GM12874 (cell line): ENCODE measurements around the gene SHANK1.

ENCODE experiments used
- TF ChIP-seq, protein P1 (sequence below): IDR thresholded peaks from 2 replicates; pipeline ENCODE4 v1.5.1; 2011; ENCODE audit warnings: low read depth, mild to moderate bottlenecking, control low read depth, low read length, moderate library complexity; ENCODE audit not compliant: insufficient read depth

Gene SHANK1

DNA sequence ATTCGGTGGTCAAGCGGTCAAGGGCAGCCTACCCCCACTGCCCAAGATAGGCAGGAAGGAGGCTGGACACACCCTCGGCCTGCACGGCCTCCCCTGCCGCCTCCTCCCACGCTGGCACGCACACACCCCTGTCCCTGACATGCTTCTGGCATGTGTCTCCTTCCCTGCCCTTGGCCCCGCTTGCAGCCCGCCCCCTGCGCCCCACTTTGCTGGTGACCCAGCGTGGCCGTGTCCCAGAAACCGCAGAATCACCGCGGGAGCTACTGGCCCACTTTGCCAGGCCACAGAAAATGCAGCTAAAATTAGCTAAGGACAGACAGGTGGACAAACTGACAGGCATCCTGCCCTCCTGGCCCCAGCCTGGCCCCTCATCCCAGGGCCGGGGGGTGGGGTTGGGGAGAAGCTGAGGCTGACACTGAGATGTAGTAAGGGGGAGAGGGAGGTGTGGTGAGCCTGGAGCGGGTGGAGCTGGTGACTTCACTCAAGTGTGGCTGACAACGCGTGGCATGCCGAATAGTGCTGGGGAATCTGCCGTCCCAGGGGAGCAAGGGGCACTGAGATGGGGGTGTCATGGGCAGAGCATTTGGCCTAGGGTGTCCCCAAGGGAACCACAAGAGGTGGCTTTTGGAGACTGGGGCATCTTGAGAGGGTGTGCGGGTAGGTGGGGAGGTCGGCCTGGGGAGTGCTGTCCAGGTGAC, 2.4 kb downstream of the SHANK1 start:
- TF ChIP-seq, protein P1, sequence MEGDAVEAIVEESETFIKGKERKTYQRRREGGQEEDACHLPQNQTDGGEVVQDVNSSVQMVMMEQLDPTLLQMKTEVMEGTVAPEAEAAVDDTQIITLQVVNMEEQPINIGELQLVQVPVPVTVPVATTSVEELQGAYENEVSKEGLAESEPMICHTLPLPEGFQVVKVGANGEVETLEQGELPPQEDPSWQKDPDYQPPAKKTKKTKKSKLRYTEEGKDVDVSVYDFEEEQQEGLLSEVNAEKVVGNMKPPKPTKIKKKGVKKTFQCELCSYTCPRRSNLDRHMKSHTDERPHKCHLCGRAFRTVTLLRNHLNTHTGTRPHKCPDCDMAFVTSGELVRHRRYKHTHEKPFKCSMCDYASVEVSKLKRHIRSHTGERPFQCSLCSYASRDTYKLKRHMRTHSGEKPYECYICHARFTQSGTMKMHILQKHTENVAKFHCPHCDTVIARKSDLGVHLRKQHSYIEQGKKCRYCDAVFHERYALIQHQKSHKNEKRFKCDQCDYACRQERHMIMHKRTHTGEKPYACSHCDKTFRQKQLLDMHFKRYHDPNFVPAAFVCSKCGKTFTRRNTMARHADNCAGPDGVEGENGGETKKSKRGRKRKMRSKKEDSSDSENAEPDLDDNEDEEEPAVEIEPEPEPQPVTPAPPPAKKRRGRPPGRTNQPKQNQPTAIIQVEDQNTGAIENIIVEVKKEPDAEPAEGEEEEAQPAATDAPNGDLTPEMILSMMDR = no peak

DNA sequence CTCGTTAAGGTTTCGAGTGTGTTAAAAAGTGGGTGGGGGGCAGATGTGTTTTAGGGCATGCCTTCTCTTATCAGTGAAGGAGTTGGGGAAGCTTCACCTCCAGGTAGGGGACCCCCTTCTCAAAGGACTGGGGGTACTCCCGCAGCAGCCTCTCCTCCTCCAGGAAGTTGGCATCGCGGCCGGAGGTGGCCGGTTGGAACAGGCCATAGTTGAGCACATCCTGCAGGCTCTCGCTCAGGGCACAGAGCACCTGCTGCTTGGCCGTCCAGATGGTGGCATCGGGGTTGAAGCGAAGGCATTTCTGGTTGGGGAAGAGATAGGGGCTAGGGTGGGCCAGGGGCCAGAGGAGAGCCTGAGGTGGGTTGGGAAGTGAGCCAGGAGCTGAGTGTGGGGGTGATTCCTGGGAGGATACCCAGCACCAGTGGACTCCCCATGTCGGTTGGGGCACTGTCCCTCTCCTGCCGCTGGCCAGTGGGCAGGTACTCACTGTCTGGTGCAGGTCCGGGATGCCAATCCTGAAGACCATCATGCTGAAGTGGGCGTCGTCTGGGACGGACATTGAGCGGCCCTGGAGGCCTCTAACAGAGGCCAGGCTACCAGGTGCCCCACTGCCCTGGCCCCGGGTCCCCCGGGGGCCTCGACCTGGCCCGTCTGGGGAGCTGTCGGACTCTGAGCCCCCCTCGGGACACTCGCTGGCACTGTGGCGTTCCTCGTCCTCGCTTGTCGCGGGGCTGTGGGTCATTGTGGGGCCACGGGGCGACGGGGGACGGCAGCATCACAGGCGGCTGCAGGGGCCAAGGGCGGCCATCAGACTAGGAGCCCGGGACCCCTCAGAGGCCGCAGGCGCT, 3.2 kb downstream of the SHANK1 start:
- TF ChIP-seq, protein P1 = no peak

DNA sequence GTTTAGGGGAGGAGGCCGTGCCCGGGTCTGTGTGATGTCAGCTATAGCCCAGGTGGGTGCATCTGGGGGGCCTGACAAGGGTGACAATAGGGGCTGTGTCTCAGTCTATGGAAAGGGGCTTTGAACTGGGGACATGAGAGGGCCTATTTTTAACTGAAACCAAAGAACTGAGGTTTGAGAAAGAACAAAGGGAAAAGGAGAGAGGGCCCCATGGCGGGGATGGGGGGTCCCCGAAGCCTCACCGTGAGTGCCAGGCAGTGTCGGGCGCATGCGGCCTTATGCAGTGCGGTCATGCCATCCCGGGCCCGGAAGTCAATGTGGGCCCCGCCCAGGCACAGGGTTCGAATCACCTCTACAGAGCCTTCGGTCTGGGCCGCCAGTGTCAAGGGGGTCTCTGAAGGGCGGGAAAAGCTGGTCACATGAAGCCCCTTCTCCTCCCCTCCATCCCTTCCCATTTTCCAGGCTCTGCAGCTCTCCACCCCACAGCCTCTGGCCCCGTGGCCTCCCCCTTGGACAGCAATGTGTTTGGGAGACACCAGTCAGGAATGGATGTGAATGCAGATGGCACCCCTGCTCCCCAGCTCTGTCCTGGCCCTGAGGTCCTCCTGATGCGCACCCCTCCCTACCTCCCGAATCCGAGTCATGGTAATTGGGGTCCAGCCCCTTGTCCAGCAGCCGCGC, 5.9 kb downstream of the SHANK1 start:
- TF ChIP-seq, protein P1 = no peak

DNA sequence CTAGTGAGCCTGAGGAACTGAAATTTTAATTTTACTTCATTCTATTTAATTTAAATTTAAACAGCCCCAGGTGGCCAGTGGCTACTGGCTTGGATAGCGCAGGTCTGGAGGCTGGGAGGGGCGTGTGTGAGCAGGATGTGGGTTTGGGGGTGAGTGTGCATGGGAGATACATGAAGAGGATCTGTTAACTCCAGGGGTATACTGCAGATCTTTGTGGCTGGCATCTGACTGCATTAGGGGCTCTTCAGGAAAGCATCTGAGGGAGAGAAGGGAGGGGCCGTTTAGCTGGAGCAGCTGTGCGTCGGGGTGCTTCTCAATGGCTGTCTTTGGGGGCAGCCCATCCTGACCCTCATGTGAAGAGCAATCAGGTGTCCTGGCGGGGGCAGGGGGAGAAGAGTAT, 6.8 kb downstream of the SHANK1 start:
- TF ChIP-seq, protein P1 = no peak

DNA sequence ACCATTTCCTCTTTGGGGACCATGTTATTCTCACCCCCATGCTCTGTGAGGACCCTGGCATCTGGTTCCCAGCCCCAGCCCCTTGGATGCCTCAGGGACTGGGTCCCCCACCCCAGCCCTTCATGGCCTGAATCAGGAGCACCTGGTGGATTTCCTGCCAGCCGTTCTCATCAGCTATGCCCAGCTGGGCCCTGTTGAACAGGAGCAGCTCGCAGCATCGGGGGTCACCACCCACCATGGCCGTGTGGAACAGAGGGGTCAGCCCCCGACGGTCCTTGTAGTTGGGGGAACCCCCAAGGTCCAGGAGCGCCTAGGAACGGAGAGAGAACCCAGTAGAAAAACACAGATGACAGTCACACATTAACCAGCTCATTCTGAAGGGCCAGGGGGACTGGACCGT, 7.8 kb downstream of the SHANK1 start:
- TF ChIP-seq, protein P1 = no peak

DNA sequence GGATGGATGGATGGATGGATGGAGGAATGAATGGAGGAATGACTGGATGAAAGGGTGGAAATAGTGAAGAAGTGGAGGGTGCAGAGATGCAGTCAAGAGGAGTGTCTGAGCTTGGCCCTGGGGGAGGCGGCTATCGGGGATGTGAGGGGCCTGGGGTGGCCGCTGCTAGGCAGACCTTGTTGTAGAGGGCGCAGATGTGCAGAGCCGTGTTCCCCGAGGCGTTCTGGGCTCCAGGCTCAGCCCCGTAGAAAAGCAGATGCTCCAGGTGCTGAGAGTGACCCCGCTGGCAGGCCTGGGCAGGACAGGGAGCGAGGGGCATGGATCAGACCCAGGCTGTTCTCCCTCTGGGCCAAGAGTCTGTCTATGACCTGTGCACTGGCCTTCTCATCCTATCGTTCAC, 8.4 kb downstream of the SHANK1 start:
- TF ChIP-seq, protein P1 = no peak

DNA sequence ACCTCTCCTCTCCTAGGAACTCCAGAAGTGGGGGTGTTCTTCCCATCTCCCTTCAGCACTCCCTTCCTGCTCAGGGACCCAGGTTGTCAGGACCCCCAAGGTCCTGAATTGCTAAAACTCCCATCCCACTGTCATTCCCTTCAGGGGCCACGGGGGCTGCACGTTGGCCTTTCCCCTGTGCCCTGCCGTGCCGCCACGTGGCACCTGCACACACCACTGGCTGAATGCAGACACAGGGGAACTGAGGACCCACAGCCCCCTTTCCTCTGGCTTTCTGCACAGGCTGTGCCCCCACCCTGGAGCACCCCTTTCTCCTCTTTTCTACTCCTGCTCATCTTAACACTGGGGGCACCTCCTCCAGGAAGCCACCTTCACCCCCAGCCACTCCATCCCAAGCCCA, 9.0 kb downstream of the SHANK1 start:
- TF ChIP-seq, protein P1 = no peak
